ENCODE data around the gene CRYBG3.

The CRYBG3 gene

GRCh38 chr3:97991293-97991682 is 169.5 kb downstream of the CRYBG3 start:
- no peak overlapping the region for H3K27ac ChIP-seq
- no peak for TF ChIP-seq CTCF (conservative IDR thresholded peaks at IDR 0.05)

GRCh38 chr3:97992547-97993173 is 170.8 kb downstream of the CRYBG3 start:
- no peak for TF ChIP-seq CTCF (conservative IDR thresholded peaks at IDR 0.05)
- H3K27ac ChIP-seq, result peak overlapping the region; percentile 85

DNA sequence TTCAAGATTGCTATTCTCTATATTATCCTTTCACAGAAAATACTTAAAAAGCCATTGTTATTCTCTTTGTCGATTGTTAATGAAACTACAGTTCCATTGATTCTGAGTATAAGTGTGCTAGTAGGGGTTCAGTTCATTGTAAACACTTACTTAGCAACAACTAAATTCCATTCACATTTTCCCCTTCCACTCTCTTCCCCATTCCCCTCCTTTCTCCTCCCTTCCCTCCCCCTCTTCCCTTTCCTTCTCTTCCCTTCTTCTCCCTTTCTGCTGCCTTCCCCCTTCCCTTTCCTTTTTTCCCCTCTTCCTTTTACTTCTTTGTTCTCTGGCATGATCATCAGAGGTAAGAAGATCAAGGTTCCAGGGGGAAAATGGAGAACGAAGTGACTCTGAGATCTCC is 171.7 kb downstream of the CRYBG3 start:
- no peak for TF ChIP-seq CTCF (conservative IDR thresholded peaks at IDR 0.05)

DNA sequence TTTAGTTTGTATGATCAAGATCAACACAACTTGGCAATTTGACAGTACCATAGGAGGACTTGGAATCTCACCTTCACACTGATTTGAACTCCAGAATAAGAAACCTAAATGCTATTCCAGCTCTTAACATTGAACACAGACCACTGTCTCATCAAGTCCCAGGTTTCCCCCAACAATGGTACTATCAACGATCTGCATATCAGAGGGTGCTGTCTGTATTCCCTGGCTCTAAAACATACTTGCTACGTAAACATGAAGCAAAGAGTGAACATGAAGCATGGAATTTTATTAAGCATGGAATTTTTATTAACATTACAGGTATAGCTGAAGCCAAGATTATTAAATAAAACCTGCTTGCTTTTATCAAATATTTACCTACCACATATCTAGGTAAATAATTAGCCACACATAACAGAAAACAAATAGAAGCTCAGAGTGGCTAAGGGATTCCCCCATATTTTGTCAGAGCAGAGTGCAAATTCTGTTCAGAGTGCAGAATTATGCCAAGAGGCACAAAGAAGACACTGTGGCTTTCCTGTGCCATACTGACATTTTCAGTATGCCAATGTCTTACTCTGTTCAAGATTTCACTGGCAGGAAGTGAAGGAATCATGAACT is 172.6 kb downstream of the CRYBG3 start:
- H3K27ac ChIP-seq, result peak overlapping the region; percentile 85
- no peak for TF ChIP-seq CTCF (conservative IDR thresholded peaks at IDR 0.05)

More for the DNA sequence above, 171.7 kb downstream of the CRYBG3 start:
- H3K27ac ChIP-seq, result peak overlapping the region; percentile 85
